RPMI7951 (cell line): Measurements from ENCODE around the gene TMEM101. TPM values are rescaled to one million over a fixed set of nuclear protein-coding genes. Genes with fewer than 3 reads are reported as not detected.
"Not testable (repeated sequence)": the region's sequence is repeated elsewhere in the genome, so short reads cannot be mapped to it uniquely, and the experiment has no call there.

Source experiments
- DNase-seq: peaks from one replicate; pipeline ENCODE4 v3.0.0-alpha.2; 2012; ENCODE audit warnings: low read depth
- total RNA-seq: library from RNA; depleted of rRNA; stranded (reverse); fragments of >200 nt; shearing (Covaris generic); gene quantifications from 2 replicates; pipeline ENCODE4 v1.2.3, GENCODE V29; 2014

Gene TMEM101
- total RNA-seq, 1 experiment from 2014 or later, result 48.3 TPM

- no peak for DNase-seq
Measured at GRCh38 chr17:44000871-44001460, 13.8 kb downstream of the TMEM101 start.

DNA sequence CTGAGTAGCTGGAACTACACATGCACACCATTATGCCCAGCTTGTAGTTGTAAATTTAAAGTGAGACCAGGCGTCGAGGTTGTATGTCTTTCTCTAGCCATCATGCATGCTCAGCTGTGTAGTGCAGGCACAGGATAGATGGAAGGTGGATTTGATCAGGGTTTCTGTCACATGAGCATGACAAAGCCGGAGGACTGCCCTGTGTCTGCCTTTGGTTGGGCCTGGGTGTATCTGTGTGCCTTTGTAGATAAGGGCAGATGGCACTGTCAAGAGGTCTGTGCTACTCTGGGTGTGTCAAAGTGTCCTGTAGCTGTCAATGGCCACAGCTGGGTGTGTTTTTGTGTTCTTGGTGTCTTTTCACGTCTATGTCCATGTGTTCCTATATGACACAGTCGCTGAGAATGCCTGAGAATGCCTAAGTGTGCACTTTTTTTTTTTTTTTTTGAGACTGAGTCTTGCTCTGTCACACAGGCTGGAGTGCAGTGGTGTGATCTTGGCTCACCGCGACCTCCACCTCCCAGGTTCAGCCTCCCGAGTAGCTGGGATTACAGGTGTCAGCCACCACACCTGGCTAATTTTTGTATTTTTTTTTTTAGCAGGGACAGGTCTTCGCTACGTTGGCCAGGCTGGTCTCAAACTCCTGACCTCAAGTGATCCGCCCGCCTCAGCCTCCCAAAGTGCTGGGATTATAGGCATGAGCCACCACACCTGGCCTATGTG, 14.5 kb downstream of the TMEM101 start:
- DNase-seq, result no peak

DNA sequence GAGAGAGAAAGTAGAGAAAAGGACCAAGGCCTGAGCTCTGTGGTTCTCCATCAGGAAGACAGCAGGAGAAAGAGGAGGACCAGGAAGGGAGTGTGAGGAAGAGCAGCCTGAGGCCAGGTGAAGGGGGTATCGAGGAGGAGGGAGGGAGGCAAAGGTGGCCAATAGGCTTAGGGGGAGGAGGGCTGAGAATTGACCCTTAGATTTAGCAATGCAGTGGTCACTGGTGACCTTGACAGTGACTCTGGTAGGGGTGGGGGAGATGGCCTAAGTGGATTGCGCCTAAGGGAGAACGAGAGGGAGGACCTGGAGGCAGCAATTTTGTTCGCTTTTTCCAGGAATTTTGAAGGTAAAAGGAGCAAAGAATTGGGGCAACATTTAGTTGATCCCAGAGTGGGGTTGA, 15.7 kb downstream of the TMEM101 start:
- no peak for DNase-seq

GRCh38 chr17:43998552-43998951, 16.2 kb downstream of the TMEM101 start:
- DNase-seq, result peak; percentile 43

- DNase-seq, result not testable (repeated sequence)
Measured at GRCh38 chr17:43997180-43997579, 17.6 kb downstream of the TMEM101 start.

DNA sequence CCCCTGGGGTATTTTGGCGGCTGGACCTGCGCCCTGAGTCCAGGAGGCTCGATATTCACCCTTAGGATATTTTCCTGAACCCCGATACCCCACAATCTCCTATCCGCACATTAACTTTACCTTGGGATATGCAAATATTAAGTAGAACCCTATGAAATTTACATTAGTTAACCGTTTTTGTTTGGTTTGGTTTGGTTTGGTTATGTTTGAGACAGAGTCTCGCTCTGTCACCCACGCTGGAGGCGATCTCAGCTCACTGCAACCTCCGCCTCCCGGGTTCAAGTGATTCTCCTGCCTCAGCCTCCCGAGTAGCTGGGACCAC, 19.7 kb downstream of the TMEM101 start:
- DNase-seq, result no peak

GRCh38 chr17:43994272-43995149, 20.3 kb downstream of the TMEM101 start:
- peak; percentile 36 for DNase-seq

DNA sequence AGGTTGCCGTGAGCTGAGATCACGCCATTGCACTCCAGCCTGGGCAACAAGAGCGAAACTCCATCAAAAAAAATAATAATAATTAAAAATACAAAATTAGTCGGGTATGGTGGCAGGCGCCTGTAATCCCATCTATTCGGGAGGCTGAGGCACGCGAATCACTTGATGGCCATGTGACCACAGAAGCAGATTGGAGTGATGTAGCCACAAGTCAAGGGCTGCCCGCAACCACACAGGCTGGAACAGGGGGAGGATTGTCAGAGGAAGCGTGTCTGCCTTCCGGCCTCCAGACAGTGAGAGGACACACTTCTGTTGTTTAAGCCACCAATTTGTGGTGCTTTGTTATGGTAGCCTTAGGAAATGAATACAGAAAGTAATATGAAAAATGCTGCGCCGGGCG, 22.1 kb downstream of the TMEM101 start:
- peak; percentile 33 for DNase-seq

GRCh38 chr17:43988301-43988700, 26.5 kb downstream of the TMEM101 start:
- DNase-seq, result no peak

DNA sequence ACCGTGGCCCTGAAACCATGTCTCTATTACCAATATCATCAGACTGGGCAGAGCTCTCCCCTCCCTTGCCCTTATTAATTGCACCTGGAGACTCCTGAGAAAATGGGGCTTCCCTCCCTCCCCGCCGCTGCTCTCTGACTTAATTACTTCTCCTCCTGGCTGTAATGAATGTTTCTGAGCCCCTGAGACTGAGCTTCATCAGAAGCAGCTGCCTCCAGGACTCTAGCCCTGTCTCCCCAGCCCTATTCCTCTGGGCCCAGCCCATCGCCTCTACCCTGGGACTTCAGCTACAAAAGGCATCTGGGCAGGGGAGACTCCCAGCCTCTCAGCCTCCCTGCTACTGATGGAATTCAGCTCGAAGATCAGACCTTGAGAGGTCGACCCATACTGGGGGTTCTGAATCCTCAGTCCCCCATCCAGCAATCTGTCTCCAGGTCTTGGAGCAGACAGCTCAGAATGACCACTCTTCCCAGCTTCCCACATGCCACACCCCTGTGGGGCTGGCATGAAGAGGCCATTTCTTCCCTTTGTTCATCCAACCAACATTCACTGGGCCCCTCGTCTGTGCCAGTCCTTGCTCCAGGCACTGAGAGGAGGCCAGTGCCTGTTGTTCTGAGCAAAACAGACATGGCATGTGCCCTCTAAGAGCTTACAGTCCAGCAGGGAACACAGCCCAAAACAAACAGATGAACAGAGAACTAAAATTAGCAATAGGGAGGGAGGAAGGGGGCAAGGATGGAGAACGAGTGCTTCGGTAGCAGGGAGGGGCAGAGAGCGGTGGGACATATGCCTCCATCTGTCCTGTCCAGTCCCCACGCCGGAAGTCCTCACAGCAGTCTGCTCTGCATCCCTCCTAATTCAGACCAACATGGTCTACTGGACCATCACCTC, 27.4 kb downstream of the TMEM101 start:
- DNase-seq, result no peak

DNA sequence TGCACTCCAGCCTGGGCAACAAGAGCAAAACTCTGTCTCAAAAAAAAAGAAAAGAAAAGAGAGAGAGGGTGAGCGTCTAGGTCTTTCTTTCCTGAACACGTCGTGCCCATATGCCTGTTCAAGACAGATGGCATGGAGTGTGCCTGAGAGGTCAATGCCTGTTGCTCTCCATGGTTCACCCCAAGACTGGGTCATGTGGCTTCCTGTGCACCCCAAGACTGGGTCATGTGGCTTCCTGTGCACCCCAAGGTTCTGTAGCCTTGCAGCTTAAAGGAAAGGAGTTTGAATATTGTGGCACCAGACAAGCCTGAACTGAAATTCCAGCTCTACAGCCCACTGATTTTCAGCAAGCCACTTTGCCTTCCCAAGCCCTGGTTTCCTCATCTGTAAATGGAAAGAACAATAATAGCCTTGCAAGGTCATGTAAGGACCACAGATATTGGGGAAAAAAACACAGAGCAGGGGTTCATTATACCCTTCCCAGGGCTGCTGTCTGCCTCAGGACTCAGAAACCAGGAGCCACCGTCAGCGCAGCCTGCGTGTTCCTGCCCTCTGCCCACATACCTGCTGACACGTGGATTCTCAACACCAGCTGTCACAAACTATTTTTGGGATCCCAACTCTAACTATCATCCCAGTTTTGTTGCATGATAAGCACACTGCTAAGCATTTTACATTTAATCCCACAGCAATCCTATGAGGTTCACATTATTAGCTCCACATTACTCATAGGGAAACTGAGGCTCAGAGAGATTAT, 28.4 kb downstream of the TMEM101 start:
- DNase-seq, result no peak

GRCh38 chr17:43984521-43984920, 30.2 kb downstream of the TMEM101 start:
- DNase-seq, result no peak

DNA sequence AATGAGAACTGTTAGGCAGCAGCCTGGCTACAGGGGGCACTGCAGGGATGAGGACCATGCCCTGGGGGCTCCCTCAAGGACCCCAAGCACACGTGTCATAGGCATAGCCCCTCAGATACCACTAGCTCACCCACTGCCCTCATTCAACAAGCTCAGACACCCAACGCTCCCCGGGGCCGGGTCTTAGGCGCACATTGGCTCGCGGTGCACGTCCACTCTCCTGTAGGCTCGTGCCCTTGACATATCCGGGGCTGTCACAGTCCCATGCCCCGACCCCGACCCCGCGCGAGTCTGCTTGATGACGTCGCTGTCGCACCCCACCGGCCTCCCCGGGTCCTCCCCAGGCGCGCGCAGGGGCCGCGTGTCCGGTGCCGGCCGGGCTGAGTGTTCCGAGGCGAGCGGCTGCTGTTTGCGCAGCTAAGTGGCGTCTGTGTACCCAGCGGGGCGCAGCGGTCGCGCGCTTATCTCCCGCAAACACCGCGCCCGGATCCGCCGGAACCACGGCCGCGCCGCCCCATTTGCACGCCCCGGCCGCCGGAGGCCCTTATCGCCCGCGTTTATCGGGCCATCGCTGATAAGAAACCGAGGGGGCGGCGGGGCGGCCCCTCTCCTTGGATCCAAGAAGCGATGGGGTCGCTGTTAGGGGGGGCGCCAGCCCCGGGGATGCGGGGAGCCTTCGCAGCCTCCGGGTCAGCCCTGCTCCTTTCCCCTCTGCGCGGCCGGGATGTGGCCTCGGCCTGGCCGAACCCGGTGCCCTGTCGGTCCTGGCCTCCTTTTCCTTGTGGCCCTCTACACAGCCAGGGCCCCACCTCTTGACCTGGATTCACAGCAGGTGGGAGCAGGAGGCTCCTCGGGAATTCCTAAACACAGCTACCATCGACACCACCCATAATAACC, 31.0 kb downstream of the TMEM101 start:
- DNase-seq, result no peak

DNA sequence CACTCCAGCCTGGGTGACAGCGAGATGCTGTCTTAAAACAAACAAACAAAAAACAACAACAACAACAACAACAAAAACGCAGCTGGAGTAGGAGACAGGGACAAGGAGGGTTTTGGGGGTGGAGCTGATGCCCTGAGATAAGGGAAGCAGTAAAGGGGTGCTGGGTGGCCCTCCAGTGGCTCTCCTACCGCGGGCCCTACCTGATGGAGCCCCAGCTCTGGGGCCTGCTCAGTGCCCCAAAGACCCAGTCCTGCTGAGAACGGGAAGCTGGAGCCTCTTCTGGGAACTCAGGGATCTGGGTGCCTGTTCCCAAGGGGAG, 31.6 kb downstream of the TMEM101 start:
- DNase-seq, result no peak

DNA sequence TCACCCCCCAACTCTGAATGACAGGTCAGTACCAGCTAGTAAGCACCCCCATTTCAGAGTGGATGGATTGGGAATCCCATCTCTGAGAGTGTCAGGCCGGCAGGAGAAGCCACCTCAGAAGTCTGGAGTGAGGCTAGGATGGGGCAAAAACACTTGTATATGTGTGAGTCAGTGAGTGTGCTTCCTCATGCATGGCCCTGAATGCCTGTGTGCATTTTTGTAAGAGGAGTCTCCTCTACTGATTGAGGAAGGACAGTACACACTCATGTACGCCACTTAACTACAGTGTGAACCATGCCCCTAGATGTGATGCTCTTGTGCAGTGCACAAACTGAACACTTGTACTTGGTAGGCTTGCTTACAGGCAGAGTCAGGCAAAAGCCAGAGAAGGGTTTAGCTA, 32.6 kb downstream of the TMEM101 start:
- DNase-seq, result no peak

GRCh38 chr17:43979671-43980070, 35.1 kb downstream of the TMEM101 start:
- DNase-seq, result no peak

- DNase-seq, result peak; percentile 31
Measured at GRCh38 chr17:43979011-43979410, 35.8 kb downstream of the TMEM101 start.

DNA sequence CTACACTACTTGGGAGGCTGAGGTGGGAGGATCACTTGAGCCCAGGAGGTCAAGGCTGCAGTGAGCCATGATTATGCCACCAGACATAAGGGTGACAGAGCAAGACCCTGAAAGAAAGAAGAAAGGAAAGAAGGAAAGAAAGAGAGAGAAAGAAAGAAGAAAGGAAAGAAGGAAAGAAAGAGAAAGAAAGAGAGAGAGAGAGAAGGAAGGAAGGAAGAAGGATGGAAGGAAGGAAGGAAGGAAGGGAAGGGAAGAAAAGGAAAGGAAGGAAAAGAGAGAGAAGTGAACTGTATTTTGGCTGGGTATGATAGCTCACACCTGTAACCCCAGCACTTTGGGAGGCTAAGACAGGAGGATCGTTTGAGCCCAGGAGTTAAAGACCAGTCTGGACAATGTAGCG, 36.7 kb downstream of the TMEM101 start:
- no peak for DNase-seq

DNA sequence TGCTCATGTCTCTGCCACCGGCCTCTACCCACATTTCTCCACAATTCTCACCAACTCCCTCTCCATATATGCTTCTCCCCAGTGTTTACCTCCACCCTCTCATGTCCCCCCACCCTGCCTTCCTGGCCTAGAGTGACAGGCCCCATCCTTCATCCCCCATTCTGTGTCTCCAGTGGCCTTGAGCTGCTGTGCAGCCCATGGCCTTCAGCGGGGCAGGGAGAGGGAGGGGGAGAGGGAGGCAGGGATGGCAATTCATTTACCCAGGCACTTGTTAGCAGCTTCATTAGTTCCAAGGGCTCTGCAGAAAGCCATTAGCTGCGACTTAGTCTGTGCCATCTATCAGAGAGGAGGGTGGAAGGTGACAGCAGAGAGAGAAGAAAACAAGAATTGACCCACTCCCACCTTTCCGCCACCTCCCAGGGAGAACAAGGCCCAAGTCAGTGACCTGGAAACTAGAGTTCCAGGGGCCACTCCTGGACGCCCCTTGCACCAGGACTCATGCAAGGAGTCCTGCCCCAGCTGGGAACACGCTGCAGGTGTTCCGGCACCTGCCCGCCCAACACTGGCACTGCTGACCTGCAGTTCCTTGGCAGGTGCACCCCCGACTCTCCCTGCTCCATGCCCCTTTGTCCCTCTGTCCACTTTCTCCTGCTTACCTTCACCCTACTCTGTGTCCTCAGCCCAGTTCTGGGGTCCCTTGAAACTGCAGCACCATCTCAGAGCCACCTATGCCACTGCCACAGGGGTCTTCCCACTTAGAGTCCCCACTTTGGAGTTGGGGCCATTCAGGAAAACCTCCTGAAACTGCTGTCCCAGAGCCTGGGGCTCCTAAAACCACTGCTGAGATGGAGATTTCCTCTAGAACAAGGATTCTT, 37.6 kb downstream of the TMEM101 start:
- DNase-seq, result no peak
